ENCODE measurements around the gene LAMC2.

DNA sequence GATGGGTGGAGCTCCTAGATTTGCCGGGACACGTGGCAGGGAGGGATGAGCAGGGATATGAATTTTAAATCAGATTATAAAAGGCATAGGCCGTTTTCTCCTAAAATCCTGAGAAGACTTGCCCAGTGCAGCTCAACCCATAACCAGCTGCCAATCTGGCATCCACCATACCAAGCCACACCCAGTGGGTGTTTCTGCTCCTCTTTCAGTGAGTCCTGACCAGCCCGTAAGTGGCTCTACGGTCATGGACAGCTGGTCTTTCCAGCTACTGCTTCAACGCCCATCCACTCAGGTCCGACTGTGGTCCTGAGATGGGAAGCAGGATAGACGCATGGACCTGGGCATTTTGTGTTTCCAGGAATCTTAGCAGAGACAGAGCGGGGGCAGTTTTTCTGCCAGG is 107.2 kb downstream of the LAMC2 start:
- TF ChIP-seq, protein P1, sequence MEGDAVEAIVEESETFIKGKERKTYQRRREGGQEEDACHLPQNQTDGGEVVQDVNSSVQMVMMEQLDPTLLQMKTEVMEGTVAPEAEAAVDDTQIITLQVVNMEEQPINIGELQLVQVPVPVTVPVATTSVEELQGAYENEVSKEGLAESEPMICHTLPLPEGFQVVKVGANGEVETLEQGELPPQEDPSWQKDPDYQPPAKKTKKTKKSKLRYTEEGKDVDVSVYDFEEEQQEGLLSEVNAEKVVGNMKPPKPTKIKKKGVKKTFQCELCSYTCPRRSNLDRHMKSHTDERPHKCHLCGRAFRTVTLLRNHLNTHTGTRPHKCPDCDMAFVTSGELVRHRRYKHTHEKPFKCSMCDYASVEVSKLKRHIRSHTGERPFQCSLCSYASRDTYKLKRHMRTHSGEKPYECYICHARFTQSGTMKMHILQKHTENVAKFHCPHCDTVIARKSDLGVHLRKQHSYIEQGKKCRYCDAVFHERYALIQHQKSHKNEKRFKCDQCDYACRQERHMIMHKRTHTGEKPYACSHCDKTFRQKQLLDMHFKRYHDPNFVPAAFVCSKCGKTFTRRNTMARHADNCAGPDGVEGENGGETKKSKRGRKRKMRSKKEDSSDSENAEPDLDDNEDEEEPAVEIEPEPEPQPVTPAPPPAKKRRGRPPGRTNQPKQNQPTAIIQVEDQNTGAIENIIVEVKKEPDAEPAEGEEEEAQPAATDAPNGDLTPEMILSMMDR (IDR thresholded peaks at IDR 0.05): no peak
- no peak for TF ChIP-seq POLR2A (IDR thresholded peaks at IDR 0.05)

All from testis (tissue), 2 donors.